ENCODE data around the gene DHCR7.

Gene DHCR7

DNA sequence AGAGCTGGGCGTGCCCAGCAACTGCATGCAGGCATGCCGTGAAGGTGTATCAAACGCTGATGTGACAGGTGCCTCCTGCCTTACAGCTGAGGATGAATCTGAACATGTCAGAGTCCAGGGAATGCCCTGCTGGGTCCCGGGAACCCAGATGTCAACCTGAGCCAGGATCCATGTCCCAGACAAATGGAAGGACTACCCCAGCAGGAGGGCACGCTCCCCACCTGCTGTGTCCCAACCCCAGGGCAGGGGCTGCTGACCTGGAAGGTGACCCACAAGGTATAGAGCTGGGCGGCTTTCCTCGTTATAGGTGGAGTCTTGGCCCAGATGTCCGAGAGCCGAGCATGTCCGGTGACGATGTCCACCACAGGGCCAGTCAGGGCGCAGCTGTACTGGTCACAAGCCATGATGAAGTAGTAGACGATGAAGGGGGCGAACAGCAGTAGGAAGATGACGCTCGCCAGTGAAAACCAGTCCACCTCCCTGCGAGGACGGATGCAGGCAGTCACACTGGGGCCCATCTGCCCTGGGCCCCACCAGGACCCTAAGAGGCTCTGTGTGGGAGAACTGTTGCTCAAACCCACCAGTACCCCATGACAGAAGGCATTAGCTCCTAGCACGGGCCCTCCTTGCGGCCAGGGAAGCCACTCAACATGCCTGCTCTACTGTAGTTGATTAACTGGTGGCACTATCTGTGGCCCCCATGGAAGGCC is 4.3 kb downstream of the DHCR7 start:
- Histone ChIP-seq H3K4me1 (ENCODE audit: control insufficient read depth in 1 of 2, insufficient read depth in 1 of 2, low read depth in 1 of 2, low read length in 1 of 2) (peaks cover 16 to 23% of the 10 kb centered on the region in 2 experiments), H3K27ac (no peak overlapping the region), H3K36me3 (peaks cover 52% of the 10 kb centered on the region), H3K27me3 (no peaks in the 10 kb centered on the region), H3K4me3 (ENCODE audit: low read depth in 1 of 2, low read length in 1 of 2) (no peak overlapping the region), H3K9me3 (no peaks in the 10 kb centered on the region)
- TF ChIP-seq, protein P1, sequence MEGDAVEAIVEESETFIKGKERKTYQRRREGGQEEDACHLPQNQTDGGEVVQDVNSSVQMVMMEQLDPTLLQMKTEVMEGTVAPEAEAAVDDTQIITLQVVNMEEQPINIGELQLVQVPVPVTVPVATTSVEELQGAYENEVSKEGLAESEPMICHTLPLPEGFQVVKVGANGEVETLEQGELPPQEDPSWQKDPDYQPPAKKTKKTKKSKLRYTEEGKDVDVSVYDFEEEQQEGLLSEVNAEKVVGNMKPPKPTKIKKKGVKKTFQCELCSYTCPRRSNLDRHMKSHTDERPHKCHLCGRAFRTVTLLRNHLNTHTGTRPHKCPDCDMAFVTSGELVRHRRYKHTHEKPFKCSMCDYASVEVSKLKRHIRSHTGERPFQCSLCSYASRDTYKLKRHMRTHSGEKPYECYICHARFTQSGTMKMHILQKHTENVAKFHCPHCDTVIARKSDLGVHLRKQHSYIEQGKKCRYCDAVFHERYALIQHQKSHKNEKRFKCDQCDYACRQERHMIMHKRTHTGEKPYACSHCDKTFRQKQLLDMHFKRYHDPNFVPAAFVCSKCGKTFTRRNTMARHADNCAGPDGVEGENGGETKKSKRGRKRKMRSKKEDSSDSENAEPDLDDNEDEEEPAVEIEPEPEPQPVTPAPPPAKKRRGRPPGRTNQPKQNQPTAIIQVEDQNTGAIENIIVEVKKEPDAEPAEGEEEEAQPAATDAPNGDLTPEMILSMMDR (IDR thresholded peaks at IDR 0.05), result no peak

DNA sequence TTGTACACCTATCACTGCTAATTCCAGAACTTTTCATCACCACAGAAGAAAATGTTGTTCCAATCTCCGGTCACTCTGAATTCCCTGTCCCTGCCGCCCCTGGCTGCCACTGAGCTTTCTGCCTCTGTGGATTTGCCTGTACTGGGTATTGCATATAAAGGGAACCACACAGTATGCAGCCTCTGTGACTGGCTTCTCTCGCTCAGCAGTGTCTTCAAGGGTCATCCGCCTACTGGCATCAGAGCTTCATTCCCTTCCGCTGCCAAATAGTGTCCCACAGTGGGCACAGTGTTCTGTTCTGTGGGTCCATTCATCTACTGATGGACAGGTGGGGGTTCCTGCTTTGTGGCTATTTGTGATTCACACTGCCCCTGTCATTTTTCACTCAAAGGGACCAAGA is 5.3 kb downstream of the DHCR7 start:
- Histone ChIP-seq H3K36me3 (peaks cover 62% of the 10 kb centered on the region), H3K4me1 (ENCODE audit: control insufficient read depth in 1 of 2, insufficient read depth in 1 of 2, low read depth in 1 of 2, low read length in 1 of 2) (peaks cover 11 to 18% of the 10 kb centered on the region in 2 experiments), H3K27ac (no peak overlapping the region), H3K27me3 (no peaks in the 10 kb centered on the region), H3K4me3 (ENCODE audit: low read depth in 1 of 2, low read length in 1 of 2) (no peak overlapping the region), H3K9me3 (no peaks in the 10 kb centered on the region)
- TF ChIP-seq, protein P1 (IDR thresholded peaks at IDR 0.05), result no peak

GRCh38 chr11:71442123-71442522 is 6.1 kb downstream of the DHCR7 start:
- Histone ChIP-seq H3K4me3 (ENCODE audit: low read depth in 1 of 2, low read length in 1 of 2) (no peak overlapping the region), H3K9me3 (no peaks in the 10 kb centered on the region), H3K27me3 (no peaks in the 10 kb centered on the region), H3K4me1 (ENCODE audit: control insufficient read depth in 1 of 2, insufficient read depth in 1 of 2, low read depth in 1 of 2, low read length in 1 of 2) (peaks cover 4 to 10% of the 10 kb centered on the region in 2 experiments), H3K27ac (no peak overlapping the region), H3K36me3 (peaks cover 69% of the 10 kb centered on the region)
- TF ChIP-seq, protein P1 (IDR thresholded peaks at IDR 0.05), result no peak

DNA sequence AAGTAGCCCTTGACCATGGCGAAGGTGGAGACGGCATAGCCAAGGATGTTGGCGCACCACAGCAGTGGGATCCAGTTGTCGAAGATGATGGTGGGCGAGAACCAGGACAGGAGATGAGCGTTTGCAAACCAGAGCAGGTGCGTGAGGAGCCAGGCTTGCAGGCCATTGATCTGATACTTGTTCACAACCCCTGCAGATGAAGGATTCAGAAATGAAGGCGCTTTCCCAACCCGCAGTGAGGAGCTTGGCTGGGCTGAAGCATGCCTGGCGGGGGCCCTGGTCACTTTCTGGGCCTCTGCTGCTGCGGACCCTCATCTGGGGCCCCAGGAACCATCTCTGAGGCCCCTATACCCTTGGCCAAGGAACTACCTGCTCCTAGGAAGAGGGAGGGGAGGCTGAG is 6.9 kb downstream of the DHCR7 start:
- TF ChIP-seq, protein P1 (IDR thresholded peaks at IDR 0.05), result no peak
- Histone ChIP-seq H3K27ac (no peak overlapping the region), H3K27me3 (no peaks in the 10 kb centered on the region), H3K4me3 (ENCODE audit: low read depth in 1 of 2, low read length in 1 of 2) (no peak overlapping the region), H3K36me3 (peaks cover 77% of the 10 kb centered on the region), H3K4me1 (ENCODE audit: control insufficient read depth in 1 of 2, insufficient read depth in 1 of 2, low read depth in 1 of 2, low read length in 1 of 2) (peaks cover 0 to 4% of the 10 kb centered on the region in 2 experiments), H3K9me3 (no peaks in the 10 kb centered on the region)

GRCh38 chr11:71440021-71440755 is 8.0 kb downstream of the DHCR7 start:
- H3K4me3 ChIP-seq (ENCODE audit: low read depth in 1 of 2, low read length in 1 of 2), result no peak overlapping the region
- no peak overlapping the region for H3K27ac ChIP-seq
- H3K4me1 ChIP-seq (ENCODE audit: control insufficient read depth in 1 of 2, insufficient read depth in 1 of 2, low read depth in 1 of 2, low read length in 1 of 2), result peaks cover 0 to 4% of the 10 kb centered on the region in 2 experiments
- no peaks in the 10 kb centered on the region for H3K9me3 ChIP-seq
- TF ChIP-seq, protein P1 (IDR thresholded peaks at IDR 0.05), result no peak
- H3K36me3 ChIP-seq, result peaks cover 88% of the 10 kb centered on the region
- H3K27me3 ChIP-seq, result no peaks in the 10 kb centered on the region

Measured in neutrophil (primary cell).